Skeletal muscle tissue (tissue), 4 donors: Measurements from ENCODE around the gene TATDN3. TPM values are rescaled to one million over a fixed set of nuclear protein-coding genes. Genes with fewer than 3 reads are reported as not detected.
A peak's percentile ranks its signal among the peaks of the same experiment; 100 is the strongest.
"Not testable (repeated sequence)": the region's sequence is repeated elsewhere in the genome, so short reads cannot be mapped to it uniquely, and the experiment has no call there.

ENCODE experiments used
- H3K27ac ChIP-seq: one replicate; pipeline ENCODE4 v1.7.0; 2013; ENCODE audit warnings: mild to moderate bottlenecking, low read depth, low read length, inconsistent platforms
- H3K27me3 ChIP-seq, 3 donors: one replicate each; pipeline ENCODE4 v1.7.0; 2013; ENCODE audit warnings: low read length in 3 of 3; ENCODE audit not compliant: control insufficient read depth in 3 of 3, insufficient read depth in 3 of 3
- H3K36me3 ChIP-seq, 3 donors: one replicate each; pipeline ENCODE4 v1.7.0; 2013; ENCODE audit warnings: low read length in 3 of 3; ENCODE audit not compliant: control insufficient read depth in 3 of 3, insufficient read depth in 3 of 3
- H3K4me1 ChIP-seq, 3 donors: one replicate each; pipeline ENCODE4 v1.7.0; 2013; ENCODE audit warnings: low read length in 3 of 3, mild to moderate bottlenecking in 3 of 3; ENCODE audit not compliant: control insufficient read depth in 3 of 3, insufficient read depth in 3 of 3
- H3K4me3 ChIP-seq, 3 donors: one replicate each; pipeline ENCODE4 v1.7.0; 2013; ENCODE audit warnings: low read length in 3 of 3
- H3K9ac ChIP-seq, 3 donors: one replicate each; pipeline ENCODE4 v1.7.0; 2013; ENCODE audit warnings: low read length in 3 of 3, mild to moderate bottlenecking in 3 of 3, moderate library complexity in 2 of 3, low read depth in 1 of 3
- H3K9me3 ChIP-seq, 3 donors: one replicate each; pipeline ENCODE4 v1.7.0; 2013; ENCODE audit warnings: low read length in 3 of 3; ENCODE audit not compliant: control insufficient read depth in 3 of 3
- total RNA-seq: library from RNA; depleted of rRNA; stranded (reverse); fragments of >200 nt; gene quantifications from one replicate; pipeline ENCODE4 v1.2.3, GENCODE V29; 2014
- donor health status: Osteomylitis.

The TATDN3 gene
- total RNA-seq, 1 donor from 2014 or later: 9.9 TPM

DNA sequence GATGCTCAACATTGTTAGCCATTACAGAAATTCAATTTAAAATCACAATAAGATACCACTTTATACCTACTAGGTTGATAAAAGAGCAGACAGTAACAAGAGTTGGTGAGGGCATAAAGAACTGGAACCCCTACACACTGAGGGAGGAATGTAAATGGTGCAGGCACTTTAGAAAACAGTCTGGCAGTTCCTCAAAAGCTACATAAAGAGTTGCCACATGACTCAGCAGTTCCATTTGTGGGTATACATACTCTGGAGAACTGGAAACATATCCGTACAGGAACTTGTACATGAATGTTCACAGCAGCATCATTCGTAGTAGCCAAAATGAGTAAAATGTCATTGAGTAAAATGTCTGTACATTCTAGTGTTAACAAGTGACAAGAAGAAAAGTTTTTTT, 17.1 kb upstream of the TATDN3 start:
- H3K9me3 ChIP-seq: peaks cover 0 to 1% (median 0%) of the 10 kb centered on the region in 3 donors
- no peaks in the 10 kb centered on the region for H3K4me1 ChIP-seq
- H3K4me3 ChIP-seq: no peak overlapping the region
- H3K27me3 ChIP-seq: no peaks in the 10 kb centered on the region
- no peak overlapping the region for H3K27ac ChIP-seq
- H3K36me3 ChIP-seq: no peaks in the 10 kb centered on the region
- no peak overlapping the region for H3K9ac ChIP-seq

GRCh38 chr1:212775241-212775640, 16.5 kb upstream of the TATDN3 start:
- no peaks in the 10 kb centered on the region for H3K9me3 ChIP-seq
- H3K27ac ChIP-seq: no peak overlapping the region
- no peak overlapping the region for H3K9ac ChIP-seq
- H3K4me3 ChIP-seq: no peak overlapping the region
- no peaks in the 10 kb centered on the region for H3K36me3 ChIP-seq
- no peaks in the 10 kb centered on the region for H3K4me1 ChIP-seq
- H3K27me3 ChIP-seq: no peaks in the 10 kb centered on the region

DNA sequence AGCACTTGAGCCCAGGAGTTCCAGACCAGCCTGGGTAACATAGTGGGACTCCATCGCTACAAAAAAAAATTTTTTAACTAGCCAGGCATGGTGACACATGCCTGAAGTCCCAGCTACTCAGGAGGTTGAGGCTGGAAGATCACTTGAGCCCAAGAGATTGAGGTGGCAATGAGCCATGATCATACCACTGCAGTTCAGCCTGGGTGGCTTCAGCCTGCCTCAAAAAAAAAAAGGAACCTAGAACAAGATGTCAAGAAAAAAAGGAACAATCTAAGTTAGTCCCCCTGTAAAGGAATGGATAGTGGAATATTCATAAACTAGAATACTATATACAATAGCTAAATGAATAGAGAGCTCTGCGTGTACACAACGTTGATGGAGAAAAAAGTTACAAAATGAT, 14.5 kb upstream of the TATDN3 start:
- H3K27me3 ChIP-seq: no peaks in the 10 kb centered on the region
- H3K9me3 ChIP-seq: no peaks in the 10 kb centered on the region
- H3K4me3 ChIP-seq: no peak overlapping the region
- no peaks in the 10 kb centered on the region for H3K4me1 ChIP-seq
- H3K9ac ChIP-seq: no peak overlapping the region
- H3K27ac ChIP-seq: no peak overlapping the region
- H3K36me3 ChIP-seq: peaks cover 0 to 11% (median 3%) of the 10 kb centered on the region in 3 donors

GRCh38 chr1:212779086-212779485, 12.6 kb upstream of the TATDN3 start:
- not testable (repeated sequence) for H3K4me1 ChIP-seq, H3K9me3 ChIP-seq, H3K9ac ChIP-seq, H3K27ac ChIP-seq, H3K4me3 ChIP-seq, H3K27me3 ChIP-seq
- peaks cover 3 to 25% (median 16%) of the 10 kb centered on the region in 3 donors for H3K36me3 ChIP-seq

GRCh38 chr1:212780759-212781158, 10.9 kb upstream of the TATDN3 start:
- Histone ChIP-seq H3K36me3 (peaks cover 3 to 28% (median 27%) of the 10 kb centered on the region in 3 donors), H3K27me3 (no peaks in the 10 kb centered on the region), H3K9ac (no peak overlapping the region), H3K27ac (no peak overlapping the region), H3K4me3 (no peak overlapping the region), H3K9me3 (no peaks in the 10 kb centered on the region), H3K4me1 (no peaks in the 10 kb centered on the region)

GRCh38 chr1:212781225-212781624, 10.5 kb upstream of the TATDN3 start:
- Histone ChIP-seq H3K27ac (no peak overlapping the region), H3K4me3 (no peak overlapping the region), H3K9ac (no peak overlapping the region), H3K9me3 (no peaks in the 10 kb centered on the region), H3K27me3 (no peaks in the 10 kb centered on the region), H3K4me1 (no peaks in the 10 kb centered on the region), H3K36me3 (peaks cover 3 to 31% (median 27%) of the 10 kb centered on the region in 3 donors)

- H3K9ac ChIP-seq: no peak overlapping the region
- no peak overlapping the region for H3K4me3 ChIP-seq
- H3K27me3 ChIP-seq: no peaks in the 10 kb centered on the region
- H3K36me3 ChIP-seq: peaks cover 3 to 38% (median 34%) of the 10 kb centered on the region in 3 donors
- no peak overlapping the region for H3K27ac ChIP-seq
- H3K4me1 ChIP-seq: no peaks in the 10 kb centered on the region
- H3K9me3 ChIP-seq: no peaks in the 10 kb centered on the region
Observed at GRCh38 chr1:212782422-212783154, 9.1 kb upstream of the TATDN3 start.

DNA sequence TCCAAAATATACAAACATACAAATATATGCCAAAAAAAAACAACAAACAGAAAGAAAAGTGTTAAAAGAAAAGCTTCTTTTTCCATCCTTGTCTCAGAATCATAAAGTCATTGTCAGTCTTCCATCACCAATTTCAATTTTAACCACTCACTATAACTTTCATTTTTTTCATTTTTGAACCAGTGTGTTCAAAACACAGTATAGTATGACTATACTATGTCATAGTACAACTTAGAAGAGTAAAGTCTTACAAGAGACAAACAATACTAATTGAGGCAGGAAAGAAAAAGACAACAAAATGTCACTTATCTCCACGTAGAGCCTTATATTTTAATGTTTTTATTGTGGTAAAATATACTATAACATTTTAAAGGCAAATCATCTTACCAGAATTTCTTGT, 7.7 kb upstream of the TATDN3 start:
- no peak overlapping the region for H3K27ac ChIP-seq
- H3K27me3 ChIP-seq: no peaks in the 10 kb centered on the region
- H3K9ac ChIP-seq: no peak overlapping the region
- no peak overlapping the region for H3K4me3 ChIP-seq
- no peaks in the 10 kb centered on the region for H3K4me1 ChIP-seq
- no peaks in the 10 kb centered on the region for H3K9me3 ChIP-seq
- H3K36me3 ChIP-seq: peaks cover 5 to 38% (median 34%) of the 10 kb centered on the region in 3 donors

DNA sequence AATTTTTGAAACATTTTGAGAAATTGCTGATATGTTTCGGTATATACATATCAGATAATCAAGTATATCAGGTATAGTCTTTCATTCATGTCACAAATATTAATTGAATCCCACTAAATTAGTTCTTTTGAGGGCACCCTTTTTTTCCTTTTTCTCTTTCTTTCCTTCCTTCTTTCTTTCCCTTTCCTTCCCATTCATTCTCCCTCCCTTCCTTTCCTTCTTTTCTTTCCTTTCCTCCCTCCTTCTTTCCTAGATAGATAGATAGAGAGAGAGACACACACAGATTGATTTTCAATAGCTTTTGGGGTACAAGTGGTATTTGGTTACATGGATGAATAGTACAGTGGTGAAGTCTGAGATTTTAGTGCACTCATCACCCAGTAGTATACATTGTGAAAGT, 5.8 kb upstream of the TATDN3 start:
- H3K9ac ChIP-seq: no peak overlapping the region
- H3K27ac ChIP-seq: no peak overlapping the region
- peaks cover 5 to 38% (median 30%) of the 10 kb centered on the region in 3 donors for H3K36me3 ChIP-seq
- H3K9me3 ChIP-seq: no peaks in the 10 kb centered on the region
- H3K4me1 ChIP-seq: peaks cover 0 to 5% (median under 1%) of the 10 kb centered on the region in 3 donors
- H3K4me3 ChIP-seq: no peak overlapping the region
- H3K27me3 ChIP-seq: no peaks in the 10 kb centered on the region

- Histone ChIP-seq H3K27me3 (no peaks in the 10 kb centered on the region), H3K36me3 (peaks cover 4 to 10% (median 7%) of the 10 kb centered on the region in 3 donors), H3K9ac (peak overlapping the region; percentile 93 to 99 (median 98)), H3K9me3 (no peaks in the 10 kb centered on the region), H3K4me1 (peaks cover 7 to 11% (median 9%) of the 10 kb centered on the region in 3 donors), H3K4me3 (peak overlapping the region; percentile 94 to 99 (median 99)), H3K27ac (peak overlapping the region; percentile 97)
Observed at GRCh38 chr1:212791261-212791675, 426 bp upstream of the TATDN3 start.
